GM06990 (cell line): ENCODE data around the gene CD82.

ENCODE experiments used
- DNase-seq: peaks from one replicate; pipeline ENCODE4 v3.0.0-alpha.2; 2011; ENCODE audit not compliant: insufficient read length; ENCODE audit errors: extremely low read depth
- H3K27me3 ChIP-seq: replicated peaks from 2 replicates; pipeline ENCODE4 v1.6.0; 2011; ENCODE audit warnings: low read length; ENCODE audit not compliant: control insufficient read depth, insufficient read depth
- H3K36me3 ChIP-seq: 2 replicates; pipeline ENCODE4 v1.5.1; 2011; ENCODE audit warnings: low read length; ENCODE audit not compliant: control insufficient read depth, insufficient read depth
- H3K4me3 ChIP-seq: replicated peaks from 2 replicates; pipeline ENCODE4 v1.5.1; 2011; ENCODE audit warnings: low read depth, mild to moderate bottlenecking, control low read depth, low read length
- CTCF ChIP-seq: IDR thresholded peaks from 2 replicates; pipeline ENCODE4 v1.5.1; 2011; ENCODE audit warnings: low read length, control low read depth, mild to moderate bottlenecking, inconsistent platforms; ENCODE audit not compliant: insufficient read depth, poor library complexity, severe bottlenecking

The CD82 gene

GRCh38 chr11:44526438-44526837, 39.0 kb upstream of the CD82 start:
- H3K4me3 ChIP-seq: no peak overlapping the region
- no peak for TF ChIP-seq CTCF
- DNase-seq: no peak
- H3K36me3 ChIP-seq: no peaks in the 10 kb centered on the region
- H3K27me3 ChIP-seq: peaks cover 2% of the 10 kb centered on the region

GRCh38 chr11:44527476-44527875, 38.0 kb upstream of the CD82 start:
- DNase-seq: no peak
- H3K36me3 ChIP-seq: no peaks in the 10 kb centered on the region
- no peak for TF ChIP-seq CTCF

GRCh38 chr11:44528103-44528502, 37.4 kb upstream of the CD82 start:
- no peak for DNase-seq
- Histone ChIP-seq H3K36me3 (no peaks in the 10 kb centered on the region), H3K4me3 (no peak overlapping the region), H3K27me3 (peaks cover 2% of the 10 kb centered on the region)
- no peak for TF ChIP-seq CTCF

More at GRCh38 chr11:44527476-44527875, 38.0 kb upstream of the CD82 start:
- no peak overlapping the region for H3K4me3 ChIP-seq
- peaks cover 2% of the 10 kb centered on the region for H3K27me3 ChIP-seq

GRCh38 chr11:44528581-44528980, 36.9 kb upstream of the CD82 start:
- H3K36me3 ChIP-seq: no peaks in the 10 kb centered on the region
- no peak overlapping the region for H3K4me3 ChIP-seq
- no peak for DNase-seq
- H3K27me3 ChIP-seq: peaks cover 2% of the 10 kb centered on the region
- no peak for TF ChIP-seq CTCF

- no peak for DNase-seq
- H3K36me3 ChIP-seq: no peaks in the 10 kb centered on the region
- H3K27me3 ChIP-seq: peaks cover 2% of the 10 kb centered on the region
- no peak for TF ChIP-seq CTCF
- no peak overlapping the region for H3K4me3 ChIP-seq
These were observed 35.5 kb upstream of the CD82 start for GRCh38 chr11:44529895-44530412.
